ENCODE measurements around the gene TRPM7.

Gene TRPM7

GRCh38 chr15:50558012-50558411, 128.6 kb downstream of the TRPM7 start:
- no peak for DNase-seq

- DNase-seq: no peak
Observed at GRCh38 chr15:50556642-50557371, 129.8 kb downstream of the TRPM7 start.

GRCh38 chr15:50552238-50552637, 134.4 kb downstream of the TRPM7 start:
- DNase-seq: no peak

- DNase-seq: no peak
Observed at GRCh38 chr15:50549326-50549725, 137.3 kb downstream of the TRPM7 start.

- no peak for DNase-seq
Observed at GRCh38 chr15:50546566-50546965, 140.0 kb downstream of the TRPM7 start, which contains the start of gene USP50. TSS of gene USP50 (minus strand) at chr15:50546666. CDS start at chr15:50546525, 141 bp downstream.

- no peak for DNase-seq
Observed at GRCh38 chr15:50544368-50544767, 142.2 kb downstream of the TRPM7 start.

GRCh38 chr15:50543556-50543955, 143.0 kb downstream of the TRPM7 start:
- DNase-seq: no peak

GRCh38 chr15:50542887-50543210, 143.7 kb downstream of the TRPM7 start:
- no peak for DNase-seq

- no peak for DNase-seq
Observed at GRCh38 chr15:50531766-50532165, 154.8 kb downstream of the TRPM7 start.

GRCh38 chr15:50531163-50531562, 155.4 kb downstream of the TRPM7 start:
- no peak for DNase-seq

- no peak for DNase-seq
Observed at GRCh38 chr15:50523851-50524251, 162.7 kb downstream of the TRPM7 start.

- no peak for DNase-seq
Observed at GRCh38 chr15:50519740-50520425, 166.7 kb downstream of the TRPM7 start.

- no peak for DNase-seq
Observed at GRCh38 chr15:50513001-50513400, 173.6 kb downstream of the TRPM7 start.

All from NCI-H1436 (cell line).